ENCODE measurements around the gene TACC2.
"Not testable (repeated sequence)": the region's sequence is repeated elsewhere in the genome, so short reads cannot be mapped to it uniquely, and the experiment has no call there.

TACC2 gene

GRCh38 chr10:121988361-121989324 is at the start of gene TACC2:
TSS of gene TACC2 (plus strand) at chr10:121989163. CDS start at chr10:122021982, 32,819 bp downstream.
- no peak for DNase-seq

- no peak for DNase-seq
These were observed 47.4 kb upstream of the TACC2 start for GRCh38 chr10:121941532-121941931.

- no peak for DNase-seq
These were observed 46.1 kb upstream of the TACC2 start for GRCh38 chr10:121942749-121943416.

GRCh38 chr10:121947343-121948330 is 41.3 kb upstream of the TACC2 start:
- no peak for DNase-seq

GRCh38 chr10:121949049-121949448 is 39.9 kb upstream of the TACC2 start:
- no peak for DNase-seq

- DNase-seq = no peak
These were observed 39.5 kb upstream of the TACC2 start for GRCh38 chr10:121949451-121949850.

- no peak for DNase-seq
These were observed 36.7 kb upstream of the TACC2 start for GRCh38 chr10:121952226-121952625.

GRCh38 chr10:121956111-121957061 is 32.6 kb upstream of the TACC2 start:
- DNase-seq = no peak

- DNase-seq = no peak
These were observed 29.3 kb upstream of the TACC2 start for GRCh38 chr10:121959671-121960070.

GRCh38 chr10:121961456-121961855 is 27.5 kb upstream of the TACC2 start:
- DNase-seq = no peak

- no peak for DNase-seq
These were observed 23.0 kb upstream of the TACC2 start for GRCh38 chr10:121965996-121966395.

GRCh38 chr10:121969086-121969485 is 19.9 kb upstream of the TACC2 start:
- DNase-seq = not testable (repeated sequence)

GRCh38 chr10:121974019-121974534 is 14.9 kb upstream of the TACC2 start:
- no peak for DNase-seq

- DNase-seq = peak; percentile 5
These were observed 14.2 kb upstream of the TACC2 start, which contains the start of gene NSMCE4A for GRCh38 chr10:121974535-121975294. TSS of gene NSMCE4A (minus strand) at chr10:121975217. CDS start at chr10:121975165, 52 bp downstream.

- no peak for DNase-seq
These were observed 13.5 kb upstream of the TACC2 start for GRCh38 chr10:121975295-121976086.

- no peak for DNase-seq
These were observed 12.4 kb upstream of the TACC2 start for GRCh38 chr10:121976607-121977006.

GRCh38 chr10:121978511-121978910 is 10.5 kb upstream of the TACC2 start:
- no peak for DNase-seq

GRCh38 chr10:121981346-121981745 is 7.6 kb upstream of the TACC2 start:
- DNase-seq = no peak

GRCh38 chr10:121983852-121984251 is 5.1 kb upstream of the TACC2 start:
- no peak for DNase-seq

GRCh38 chr10:121984463-121984862 is 4.5 kb upstream of the TACC2 start:
- DNase-seq = no peak

Data from NCI-H748 treated with DMSO at 0.1 percent for 48 hours (cell line).